ENCODE measurements around the gene MYLK.
A peak's percentile ranks its signal among the peaks of the same experiment; 100 is the strongest.
"Not testable (repeated sequence)": the region's sequence is repeated elsewhere in the genome, so short reads cannot be mapped to it uniquely, and the experiment has no call there.

MYLK gene

DNA sequence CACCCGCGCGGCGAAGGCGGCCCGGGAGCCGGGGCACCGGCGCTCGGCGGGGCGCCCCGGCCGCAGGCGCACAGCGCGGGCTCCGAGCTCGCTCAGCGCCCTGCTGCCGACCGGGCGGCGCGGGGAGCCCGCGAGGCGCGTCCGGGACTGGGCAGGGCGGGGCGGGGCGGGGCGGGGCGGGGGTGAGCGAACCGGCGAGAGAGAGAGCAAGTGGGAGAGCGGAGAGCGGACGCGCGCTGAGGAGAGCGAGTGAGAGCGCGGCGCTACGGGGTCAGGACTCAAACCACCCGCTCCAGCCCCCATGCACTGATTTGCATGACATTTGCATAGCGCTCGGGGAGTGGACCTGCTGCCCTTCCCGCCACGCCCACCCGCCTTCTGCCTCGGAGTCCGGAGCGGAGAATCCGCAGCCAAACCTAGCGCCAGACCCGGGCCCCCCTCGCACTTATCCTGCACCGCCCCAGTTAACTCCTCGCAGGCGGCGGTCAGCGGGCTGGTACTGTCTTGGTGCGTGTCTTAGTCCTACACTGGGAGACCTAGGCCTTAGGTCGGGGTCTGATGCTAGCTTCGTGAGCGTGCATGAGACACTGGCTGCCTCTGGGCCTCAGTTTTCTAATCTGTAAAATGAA is at the start of gene MYLK:
Gene MYLK, minus strand, starts transcription at position 130 of the 629 bp plus-strand sequence. CDS start 90,491 bp downstream, outside the sequence.
- DNase-seq = peak; percentile 36

GRCh38 chr3:123930445-123930844 is 46.3 kb upstream of the MYLK start:
- DNase-seq = no peak

DNA sequence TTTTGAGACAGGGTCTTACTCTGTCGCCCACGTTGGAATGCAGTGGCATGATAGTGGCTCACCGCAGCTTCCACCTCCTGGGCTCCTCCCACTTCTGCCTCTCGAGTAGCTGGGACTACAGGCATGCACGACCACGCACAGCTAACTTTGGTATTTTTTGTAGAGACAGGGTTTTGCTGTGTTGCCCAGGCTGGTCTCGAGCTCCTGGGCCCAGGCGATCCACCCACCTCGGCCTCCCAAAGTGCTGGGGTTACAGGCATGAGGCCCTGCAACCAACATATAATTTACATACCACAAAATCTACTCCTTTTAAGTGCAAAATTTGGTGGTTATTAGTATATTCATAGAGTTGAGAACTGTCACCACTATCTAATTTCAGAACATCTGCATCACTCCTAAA is 45.2 kb upstream of the MYLK start:
- no peak for DNase-seq

- DNase-seq = no peak
Measured at GRCh38 chr3:123926396-123926795, 42.3 kb upstream of the MYLK start.

DNA sequence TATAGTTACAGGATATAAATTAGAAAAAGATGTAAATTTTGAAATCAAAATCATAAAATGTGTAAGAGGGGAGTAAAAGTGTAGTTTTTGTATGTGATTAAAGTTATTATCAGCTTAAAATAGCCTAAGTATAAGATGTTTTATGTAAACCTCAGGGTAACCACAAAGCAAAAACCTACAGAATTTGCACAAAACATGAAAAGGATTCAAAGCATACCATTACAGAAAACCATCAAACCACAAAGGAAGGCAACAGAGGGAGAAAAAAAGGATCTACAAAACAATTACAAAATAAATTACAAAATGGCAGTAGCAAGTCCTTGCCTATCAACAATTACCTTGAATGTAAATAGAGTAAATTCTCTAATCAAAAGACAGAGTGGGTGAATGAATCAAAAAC is 36.7 kb upstream of the MYLK start:
- no peak for DNase-seq

- DNase-seq = no peak
Measured at GRCh38 chr3:123920383-123920782, 36.3 kb upstream of the MYLK start.

GRCh38 chr3:123919353-123919752 is 35.2 kb upstream of the MYLK start:
- DNase-seq = no peak

- DNase-seq = no peak
Measured at GRCh38 chr3:123914829-123915228, 30.7 kb upstream of the MYLK start.

- DNase-seq = no peak
Measured at GRCh38 chr3:123909785-123910184, 25.7 kb upstream of the MYLK start.

- no peak for DNase-seq
Measured at GRCh38 chr3:123907720-123908119, 23.6 kb upstream of the MYLK start.

DNA sequence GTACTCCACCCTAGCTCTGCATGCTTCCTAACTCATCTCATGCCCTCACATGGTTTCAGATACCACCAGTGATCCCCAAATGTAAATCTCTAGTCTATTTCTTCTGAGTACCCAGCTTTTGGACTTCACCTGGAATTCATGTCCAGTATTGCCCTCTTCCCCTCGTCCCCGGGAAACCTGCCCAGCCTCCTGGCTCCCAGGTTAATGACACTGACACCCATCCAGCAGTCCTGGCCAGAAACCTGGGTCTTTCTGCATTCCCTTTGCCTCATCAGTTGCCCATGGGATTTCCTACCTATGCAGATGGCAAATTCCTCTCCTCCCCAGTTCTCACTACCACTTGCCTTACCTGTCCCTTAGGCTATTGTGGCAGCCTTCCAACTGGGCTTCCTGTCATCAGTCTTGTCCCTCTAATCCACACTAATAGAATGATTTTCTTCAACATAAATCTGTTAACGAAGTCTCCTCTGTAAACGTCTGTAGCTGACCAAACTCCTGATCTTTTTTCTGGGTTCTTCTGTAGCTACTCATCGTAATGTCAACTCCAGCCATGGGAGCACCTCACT is 15.3 kb upstream of the MYLK start:
- DNase-seq = no peak

GRCh38 chr3:123893012-123893411 is 8.9 kb upstream of the MYLK start:
- DNase-seq = no peak

DNA sequence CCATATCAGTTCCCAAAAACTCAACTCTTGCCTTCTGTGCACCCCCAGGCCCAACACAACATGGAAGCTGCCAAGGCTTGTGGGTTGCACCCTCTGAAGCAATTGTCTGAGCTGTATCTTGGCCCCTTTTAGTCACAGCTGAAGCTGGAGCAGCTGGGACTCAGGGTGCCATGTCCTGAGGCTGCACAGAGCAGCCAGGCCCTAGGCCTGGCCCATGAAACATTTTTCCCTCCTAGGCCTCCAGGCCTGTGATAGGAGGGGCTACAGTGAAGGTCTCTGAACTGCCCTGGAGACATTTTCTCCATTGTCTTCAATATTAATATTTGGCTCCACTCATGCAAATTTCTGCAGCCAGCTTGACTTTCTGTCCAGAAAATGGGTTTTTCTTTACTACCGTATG is 8.1 kb upstream of the MYLK start:
- DNase-seq = no peak

- DNase-seq = not testable (repeated sequence)
Measured at GRCh38 chr3:123890991-123891390, 6.9 kb upstream of the MYLK start.

DNA sequence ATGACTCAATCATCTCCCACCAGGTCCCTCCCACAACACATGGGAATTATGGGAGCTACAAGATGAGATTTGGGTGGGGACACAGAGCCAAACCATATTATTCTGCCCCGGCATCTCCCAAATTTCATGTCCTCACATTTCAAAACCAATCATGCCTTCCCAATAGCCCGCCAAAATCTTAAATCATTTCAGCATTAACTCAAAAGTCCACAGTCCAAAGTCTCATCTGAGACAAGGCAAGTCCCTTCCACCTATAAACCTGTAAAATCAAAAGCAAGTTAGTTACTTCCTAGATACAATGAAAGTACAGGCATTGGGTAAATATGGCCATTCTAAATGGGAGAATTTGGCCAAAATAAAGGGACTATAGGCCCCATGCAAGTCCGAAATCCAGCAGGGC is 6.0 kb upstream of the MYLK start:
- DNase-seq = not testable (repeated sequence)

DNA sequence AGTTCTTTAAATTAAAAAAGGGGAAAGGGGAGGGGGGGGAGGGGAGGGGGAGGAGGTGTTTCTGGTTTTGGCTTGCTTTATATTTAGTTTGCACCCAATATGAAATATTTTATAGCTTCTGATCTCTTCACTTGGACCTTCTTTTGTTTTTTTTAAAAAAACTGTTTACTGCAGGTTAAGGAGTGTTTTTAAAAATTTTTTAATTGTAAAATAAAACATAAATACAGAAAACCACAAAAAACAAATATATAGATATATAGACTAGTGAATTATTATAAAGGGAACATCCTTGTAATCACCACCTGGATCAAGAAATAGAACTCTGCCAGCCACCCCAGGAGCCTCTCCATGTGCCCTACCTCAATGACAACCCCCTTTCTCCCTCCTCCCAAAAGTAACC is 861 bp upstream of the MYLK start:
- no peak for DNase-seq

GRCh38 chr3:123883701-123884202 is 380 bp downstream of the MYLK start:
- DNase-seq = no peak

DNA sequence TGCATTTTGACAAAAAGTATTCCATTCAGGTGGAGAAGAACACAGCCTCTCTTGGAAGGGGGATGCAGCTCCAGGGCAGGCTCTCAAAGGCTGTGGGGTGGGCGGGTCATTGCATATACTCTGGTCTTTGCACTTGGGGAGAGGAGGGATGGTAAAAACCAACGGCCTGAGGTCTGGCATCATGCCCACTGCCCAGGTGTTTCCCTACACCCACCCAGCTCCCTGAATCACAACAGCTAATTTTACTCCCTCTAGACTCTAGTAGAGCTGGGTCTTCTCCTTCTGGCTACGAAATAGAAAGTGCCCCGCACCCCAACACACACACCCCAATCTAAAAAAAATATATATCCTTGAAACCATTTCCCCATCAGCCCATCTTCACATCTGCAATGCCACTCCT is 1.0 kb downstream of the MYLK start:
- DNase-seq = no peak

- no peak for DNase-seq
Measured at GRCh38 chr3:123881771-123882170, 2.4 kb downstream of the MYLK start.

- DNase-seq = no peak
Measured at GRCh38 chr3:123880998-123881561, 3.1 kb downstream of the MYLK start.

DNA sequence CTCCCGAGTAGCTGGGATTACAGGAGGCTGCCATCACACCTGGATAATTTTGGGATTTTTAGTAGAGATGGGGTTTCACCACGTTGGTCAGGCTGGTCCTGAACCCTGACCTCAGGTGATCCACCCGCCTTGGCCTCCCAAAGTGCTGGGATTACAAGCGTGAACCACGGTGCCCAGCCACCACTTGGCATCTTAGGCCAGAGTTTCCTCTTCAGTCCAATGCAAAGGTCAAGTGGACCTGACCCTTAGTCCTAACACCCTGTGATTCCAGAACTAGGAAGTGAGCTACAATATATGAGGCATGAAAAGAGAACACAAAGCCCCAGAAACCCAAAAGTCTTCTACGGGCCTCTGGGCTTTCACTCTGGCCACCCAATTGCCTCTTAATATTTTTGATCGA is 5.3 kb downstream of the MYLK start:
- no peak for DNase-seq

DNA sequence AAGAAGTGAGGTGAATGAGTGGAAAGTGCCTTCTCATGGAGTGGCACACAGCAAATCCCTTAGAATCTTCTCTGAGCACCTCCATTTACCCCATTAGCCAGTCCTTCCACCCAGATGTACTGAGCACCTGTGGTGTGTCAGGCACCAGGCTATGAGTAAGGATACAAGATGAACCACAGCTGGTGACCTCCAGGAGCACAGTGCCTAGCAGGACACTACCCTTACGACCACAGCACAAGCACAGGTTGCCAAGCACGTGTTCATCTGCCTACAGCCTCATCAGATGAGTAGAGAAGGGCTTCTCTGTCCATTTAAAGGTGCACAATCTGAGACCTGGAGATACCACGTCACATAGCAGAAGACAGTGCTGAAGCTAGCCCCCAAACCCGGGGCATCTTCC is 6.2 kb downstream of the MYLK start:
- no peak for DNase-seq

- DNase-seq = no peak
Measured at GRCh38 chr3:123877466-123877865, 6.7 kb downstream of the MYLK start.

DNA sequence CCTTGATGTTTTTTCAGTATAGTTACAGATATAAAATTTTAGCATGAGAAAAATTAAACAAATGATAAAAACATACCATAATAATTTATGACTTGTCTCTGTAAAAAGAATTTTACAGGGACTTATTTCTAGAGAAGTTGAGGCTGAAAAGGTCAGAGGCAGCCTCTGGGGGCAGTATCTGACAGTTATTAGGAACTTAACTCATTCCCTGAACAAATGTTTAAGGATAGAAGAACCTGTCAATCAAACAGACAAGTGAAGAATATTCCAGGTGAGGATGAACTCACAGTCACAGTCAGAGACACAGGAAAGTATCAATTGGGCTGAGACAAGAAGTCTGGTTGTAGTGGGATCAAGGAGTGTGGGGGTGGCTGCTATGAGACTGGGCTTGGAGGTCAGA is 7.3 kb downstream of the MYLK start:
- no peak for DNase-seq

DNA sequence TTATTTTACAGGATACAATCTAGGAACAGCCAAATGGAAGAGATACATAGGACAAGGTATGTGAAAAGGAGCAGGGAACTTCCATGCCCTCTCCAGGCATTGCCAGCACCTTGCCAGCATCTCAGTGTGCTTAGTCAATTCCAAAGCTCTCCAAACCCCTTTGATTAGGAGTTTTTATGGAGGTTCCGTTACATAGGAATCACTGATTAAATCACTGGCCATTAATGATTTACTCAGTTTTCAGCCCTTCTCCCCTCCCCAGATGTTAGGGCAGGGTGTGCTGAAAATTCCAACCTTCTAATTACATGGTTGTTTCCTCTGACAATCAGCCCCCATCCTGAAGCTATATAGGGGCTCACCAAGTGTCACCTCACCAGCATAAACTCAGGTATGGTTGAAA is 11.5 kb downstream of the MYLK start:
- DNase-seq = no peak

Measured in activated CD4-positive, CD25-positive, alpha-beta regulatory T cell treated with anti-CD3 and anti-CD28 coated beads, Interleukin-2, amount 50 U/mL, for 72 hours (primary cell).